K562 (cell line): Measurements from ENCODE around the gene KBTBD4. TPM values are rescaled to one million over a fixed set of nuclear protein-coding genes. Genes with fewer than 3 reads are reported as not detected.

Source experiments
- ATAC-seq: fragments of 200-7000 bp; cut with Tn5 transposase; 3 replicates; pipeline ENCODE4 v1.9.1; 2020; ENCODE audit warnings: moderate library complexity
- BruUV-seq: library from RNA; stranded (reverse); fragments of 400-500 nt; replicated peaks from 2 replicates; lab custom pipeline; 2021; lab: Mats Ljungman, UMichigan
- CTCF ChIA-PET: fragments of 300-600 bp; formaldehyde crosslinking; extraction: SDS; loops from one replicate; lab custom pipeline; 2021; ENCODE audit warnings: low intra/inter-chr PET ratio; lab: Yijun Ruan, JAX
- POLR2A ChIA-PET: fragments of 300-600, 350-650 bp; sonication (Branson Sonifier 250); formaldehyde crosslinking; extraction: SDS; loops from one replicate; lab custom pipeline; 2021; ENCODE audit warnings: antibody characterized with exemption, inconsistent platforms; lab: Yijun Ruan, JAX
- DNase-seq, 4 experiments: peaks; one replicate each; pipeline versions ENCODE4 v3.0.0 to v3.0.0-alpha.2; 2011 to 2018; ENCODE audit warnings: low spot score in 3 of 4, mixed read lengths in 3 of 4; ENCODE audit errors: extremely low read depth in 1 of 4
- FAIRE-seq: peaks from 2 replicates; lab custom pipeline; 2011; peaks lifted over from hg19 to GRCh38; lab: Jason Lieb, UNC
- H2AFZ ChIP-seq: 2 replicates; pipeline ENCODE4 v1.6.0; 2011; ENCODE audit warnings: low read depth, low read length, control low read depth, inconsistent platforms
- H3K27ac ChIP-seq: fragments of 200-600 bp; 3 replicates; pipeline ENCODE4 v1.8.0; 2011; ENCODE audit warnings: low read depth, mild to moderate bottlenecking, control low read depth, inconsistent platforms, low read length, moderate library complexity, mixed read lengths; ENCODE audit errors: extremely low read depth
- H3K27me3 ChIP-seq, 2 experiments: fragments of 300-600 bp in 1 of 2; 2 replicates in 1 of 2; 3 replicates in 1 of 2; pipeline versions ENCODE4 v1.6.0 to v1.8.0; 2011; ENCODE audit warnings: inconsistent platforms in 2 of 2, low read length in 2 of 2, mild to moderate bottlenecking in 1 of 2, mixed read lengths in 1 of 2, moderate library complexity in 1 of 2; ENCODE audit not compliant: control insufficient read depth in 2 of 2, insufficient read depth in 2 of 2
- H3K36me3 ChIP-seq: fragments of 300-600 bp; 3 replicates; pipeline ENCODE4 v1.8.0; 2011; ENCODE audit warnings: mild to moderate bottlenecking, low read length, inconsistent platforms; ENCODE audit not compliant: control insufficient read depth, insufficient read depth
- H3K4me1 ChIP-seq, 2 experiments: fragments of 200-600 bp in 1 of 2; replicated peaks in 1 of 2; 2 replicates in 1 of 2; 3 replicates in 1 of 2; pipeline versions ENCODE4 v1.5.1 to v1.8.0; 2011; ENCODE audit warnings: inconsistent platforms in 2 of 2, low read length in 2 of 2, mild to moderate bottlenecking in 1 of 2, mixed read lengths in 1 of 2, moderate library complexity in 1 of 2; ENCODE audit not compliant: control insufficient read depth in 2 of 2, insufficient read depth in 2 of 2
- H3K4me2 ChIP-seq: 2 replicates; pipeline ENCODE4 v1.6.1; 2011; ENCODE audit warnings: low read length, control low read depth, inconsistent platforms, mixed read lengths; ENCODE audit not compliant: insufficient read depth
- H3K4me3 ChIP-seq: fragments of 200-600 bp; sonication (generic), shearing (Covaris generic); 2 replicates; pipeline ENCODE4 v1.5.1; 2016; ENCODE audit warnings: control low read depth, inconsistent platforms
- H3K79me2 ChIP-seq: fragments of 200-600 bp; 3 replicates; pipeline ENCODE4 v1.8.0; 2011; ENCODE audit warnings: low read length, inconsistent platforms; ENCODE audit not compliant: control insufficient read depth, insufficient read depth
- H3K9ac ChIP-seq, 2 experiments: 2 replicates each; pipeline versions ENCODE4 v1.6.0 to v1.6.1; 2011; ENCODE audit warnings: low read depth in 2 of 2, low read length in 2 of 2, control low read depth in 1 of 2, inconsistent platforms in 1 of 2, mild to moderate bottlenecking in 1 of 2, mixed read lengths in 1 of 2; ENCODE audit not compliant: insufficient read depth in 1 of 2
- H3K9me1 ChIP-seq: one replicate; pipeline ENCODE4 v1.6.0; 2011; ENCODE audit warnings: inconsistent platforms, mild to moderate bottlenecking, low read length, moderate library complexity; ENCODE audit not compliant: control insufficient read depth, insufficient read depth
- H3K9me3 ChIP-seq: replicated peaks from 2 replicates; pipeline ENCODE4 v1.5.1; 2011; ENCODE audit warnings: low read depth, low read length, inconsistent platforms; ENCODE audit not compliant: control insufficient read depth, insufficient read depth
- H4K20me1 ChIP-seq: replicated peaks from 2 replicates; pipeline ENCODE4 v1.6.1; 2011; ENCODE audit warnings: low read length, inconsistent platforms, mixed read lengths; ENCODE audit not compliant: control insufficient read depth, insufficient read depth
- CBFA2T2 ChIP-seq: fragments of 450-650 bp; conservative IDR thresholded peaks from 2 replicates; pipeline ENCODE4 v1.6.1; 2017; ENCODE audit warnings: mild to moderate bottlenecking
- MEIS2 ChIP-seq: fragments of 450-650 bp; IDR thresholded peaks from 2 replicates; pipeline ENCODE4 v1.6.1; 2014; ENCODE audit warnings: mild to moderate bottlenecking; ENCODE audit not compliant: partially characterized antibody
- RFX1 ChIP-seq: fragments of 450-650 bp; IDR thresholded peaks from 2 replicates; pipeline ENCODE4 v1.6.1; 2016; ENCODE audit warnings: mild to moderate bottlenecking, moderate library complexity
- ZNF239 ChIP-seq: fragments of 250-450 bp; sonication (Bioruptor Pico); IDR thresholded peaks from 2 replicates; pipeline ENCODE4 v1.4.0; 2020; ENCODE audit warnings: mild to moderate bottlenecking
- WGBS: fragments of 100-300 bp; shearing (Covaris generic); methylation state at CpG from one replicate; pipeline ENCODE4 v1.1.6; 2016; ENCODE audit warnings: low coverage, mixed read lengths; ENCODE audit not compliant: insufficient coverage; ENCODE audit errors: missing lambda C conversion rate; 5-methylcytosine and 5-hydroxymethylcytosine counted together
- in situ Hi-C: fragments of 300-500 bp; cut with MboI; formaldehyde crosslinking; loops from 4 replicates; pipeline ENCODE4 v1.15.0; 2018; ENCODE audit warnings: inconsistent platforms, mixed read lengths
- intact Hi-C: fragments of 100-400 bp; cut with micrococcal nuclease; formaldehyde crosslinking; loops from 2 replicates; pipeline ENCODE4 v1.14.2; 2022
- polyA plus RNA-seq, 8 experiments: library from polyadenylated mRNA; depleted of rRNA in 4 of 8; stranded (reverse) in 5 of 8; unstranded in 3 of 8; fragments of >200 nt; fragmentation: Nextera tagmentation in 2 of 8; fragmentation: Illumina TruSeq in 1 of 8; extraction: Ambion mirVana in 2 of 8; extraction: Trizol in 1 of 8; gene quantifications; 2 replicates each; pipeline versions ENCODE4 v1.2.1 to v1.2.3, GENCODE V29; 2011 to 2014; ENCODE audit warnings: inconsistent platforms in 1 of 8, missing spikeins in 1 of 8
- total RNA-seq, 7 experiments: library from RNA; depleted of rRNA in 6 of 7; stranded (reverse); fragments of >200 nt in 6 of 7; fragmentation: Illumina TruSeq in 2 of 7; extraction: Trizol in 2 of 7; gene quantifications; 2 replicates each; pipeline versions ENCODE4 v1.2.1 to v1.2.3, GENCODE V29; 2011 to 2021; ENCODE audit warnings: low replicate concordance in 1 of 7
- TF ChIP-seq, protein P1 (sequence below): fragments of 450-650 bp; IDR thresholded peaks from 2 replicates; pipeline ENCODE4 v1.6.1; 2018; ENCODE audit not compliant: partially characterized antibody

The KBTBD4 gene
- total and polyA plus RNA-seq, 9 of the 15 experiments (the other 6 are each of a cell fraction or from before 2014, with no cell fraction given): 7.0 to 33.9 (median 13.3) TPM

DNA sequence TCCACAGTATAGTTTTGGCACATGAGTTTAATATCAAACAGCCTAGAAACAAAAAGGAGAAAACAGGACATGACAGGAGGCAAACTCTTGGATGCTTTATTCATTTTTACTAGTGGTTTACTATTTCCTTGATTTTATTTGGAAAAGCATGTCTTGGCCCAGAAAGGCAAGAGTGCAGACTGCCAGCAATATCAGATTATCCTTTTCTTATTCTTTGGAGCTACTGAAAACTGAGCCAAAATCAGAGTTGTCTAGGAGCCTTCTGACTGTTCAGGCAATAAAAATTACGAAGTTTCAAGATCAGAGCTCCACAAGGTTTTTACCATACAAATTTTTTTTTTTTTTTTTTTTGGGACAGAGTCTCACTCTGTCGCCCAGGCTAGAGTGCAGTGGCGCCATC lies 41.9 kb downstream of the KBTBD4 start:
- FAIRE-seq (no peak), ATAC-seq (no peak), DNase-seq (no peak)
- H3K9ac ChIP-seq: no peak overlapping the region
- intact Hi-C loops (no loop called here), in situ Hi-C loops (no loop called here)
- BruUV-seq: no TSS peak
- no peaks in the 10 kb centered on the region for H3K9me3 ChIP-seq
- POLR2A ChIA-PET: interaction anchor here (0.8 to 1.5 kb wide), 6 partner anchors 8 to 28 kb away, joined by 3 to 9 read pairs (median 5); partner anchors contain the start of gene PTPMT1
- H3K9me1 ChIP-seq: no peaks in the 10 kb centered on the region
- peaks cover 24% of the 10 kb centered on the region for H4K20me1 ChIP-seq
- peaks cover 24% of the 10 kb centered on the region; the same call in 2 of the 3 replicates for H3K36me3 ChIP-seq
- H3K4me3 ChIP-seq: no peak overlapping the region
- H3K79me2 ChIP-seq: peaks cover 99% of the 10 kb centered on the region
- no peak overlapping the region for H2AFZ ChIP-seq
- 91% methylated on average over 2 of the region's 3 CpGs for WGBS
- CTCF ChIA-PET: no interaction called here
- no peak for TF ChIP-seq MEIS2
- TF ChIP-seq CBFA2T2: no peak
- H3K27me3 ChIP-seq: no peaks in the 10 kb centered on the region
- H3K4me2 ChIP-seq: no peak overlapping the region
- peaks cover 4 to 10% of the 10 kb centered on the region in 2 experiments; a peak in 3 of 5 replicates for H3K4me1 ChIP-seq
- no peak overlapping the region for H3K27ac ChIP-seq

DNA sequence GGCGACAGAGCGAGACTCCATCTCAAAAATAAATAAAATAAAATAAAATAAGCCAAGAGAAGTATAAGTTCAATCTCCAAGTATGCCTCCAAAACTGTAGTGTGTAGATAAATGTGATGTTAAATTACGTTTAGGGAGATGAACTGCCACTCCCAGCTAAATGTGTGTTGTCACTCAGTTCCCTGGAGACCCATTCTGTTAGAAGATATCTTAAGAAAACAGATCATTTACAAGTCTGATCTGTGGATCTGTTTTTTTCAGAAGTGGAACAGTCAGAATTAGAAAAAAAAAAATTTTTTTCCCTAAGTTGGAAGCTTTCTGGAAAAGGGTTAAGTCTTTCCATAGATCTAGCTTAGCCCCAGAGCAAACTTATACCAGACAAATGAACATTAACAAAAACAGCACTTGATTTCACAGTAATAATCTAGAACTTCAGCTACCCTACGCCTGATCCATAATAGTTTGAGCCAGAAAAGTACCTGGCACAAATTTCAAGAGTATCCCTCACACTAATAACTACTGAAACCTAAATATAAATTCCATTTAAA lies 44.0 kb downstream of the KBTBD4 start:
- no peaks in the 10 kb centered on the region for H3K9me3 ChIP-seq
- no peak overlapping the region for H3K4me3 ChIP-seq
- H3K9me1 ChIP-seq: no peaks in the 10 kb centered on the region
- no peaks in the 10 kb centered on the region for H3K27me3 ChIP-seq
- no TSS peak for BruUV-seq
- FAIRE-seq: no peak
- intact Hi-C loops: no loop called here
- POLR2A ChIA-PET: interaction anchor here (0.9 to 2.6 kb wide), 3 partner anchors 10 to 18 kb away, joined by 3 to 19 read pairs (median 6); no protein-coding TSS in a partner anchor
- ATAC-seq: 0 out of 3 replicates have a peak, but pooled peaks have one; percentile 22
- H3K36me3 ChIP-seq: peaks cover 12% of the 10 kb centered on the region; the same call in 1 of the 3 replicates
- in situ Hi-C loops: no loop called here
- peak; percentile 30; the same call in 1 of the 2 replicates for TF ChIP-seq RFX1
- TF ChIP-seq, protein P1, sequence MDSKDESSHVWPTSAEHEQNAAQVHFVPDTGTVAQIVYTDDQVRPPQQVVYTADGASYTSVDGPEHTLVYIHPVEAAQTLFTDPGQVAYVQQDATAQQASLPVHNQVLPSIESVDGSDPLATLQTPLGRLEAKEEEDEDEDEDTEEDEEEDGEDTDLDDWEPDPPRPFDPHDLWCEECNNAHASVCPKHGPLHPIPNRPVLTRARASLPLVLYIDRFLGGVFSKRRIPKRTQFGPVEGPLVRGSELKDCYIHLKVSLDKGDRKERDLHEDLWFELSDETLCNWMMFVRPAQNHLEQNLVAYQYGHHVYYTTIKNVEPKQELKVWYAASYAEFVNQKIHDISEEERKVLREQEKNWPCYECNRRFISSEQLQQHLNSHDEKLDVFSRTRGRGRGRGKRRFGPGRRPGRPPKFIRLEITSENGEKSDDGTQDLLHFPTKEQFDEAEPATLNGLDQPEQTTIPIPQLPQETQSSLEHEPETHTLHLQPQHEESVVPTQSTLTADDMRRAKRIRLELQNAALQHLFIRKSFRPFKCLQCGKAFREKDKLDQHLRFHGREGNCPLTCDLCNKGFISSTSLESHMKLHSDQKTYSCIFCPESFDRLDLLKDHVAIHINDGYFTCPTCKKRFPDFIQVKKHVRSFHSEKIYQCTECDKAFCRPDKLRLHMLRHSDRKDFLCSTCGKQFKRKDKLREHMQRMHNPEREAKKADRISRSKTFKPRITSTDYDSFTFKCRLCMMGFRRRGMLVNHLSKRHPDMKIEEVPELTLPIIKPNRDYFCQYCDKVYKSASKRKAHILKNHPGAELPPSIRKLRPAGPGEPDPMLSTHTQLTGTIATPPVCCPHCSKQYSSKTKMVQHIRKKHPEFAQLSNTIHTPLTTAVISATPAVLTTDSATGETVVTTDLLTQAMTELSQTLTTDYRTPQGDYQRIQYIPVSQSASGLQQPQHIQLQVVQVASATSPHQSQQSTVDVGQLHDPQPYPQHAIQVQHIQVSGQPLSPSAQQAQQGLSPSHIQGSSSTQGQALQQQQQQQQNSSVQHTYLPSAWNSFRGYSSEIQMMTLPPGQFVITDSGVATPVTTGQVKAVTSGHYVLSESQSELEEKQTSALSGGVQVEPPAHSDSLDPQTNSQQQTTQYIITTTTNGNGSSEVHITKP: peak; percentile 81
- TF ChIP-seq ZNF239 (CRISPR knock-in tag): no peak
- H3K27ac ChIP-seq: 0 out of 3 replicates have a peak overlapping the region, but pooled peaks have one; percentile 8
- 77% methylated on average over 4 of the region's 4 CpGs for WGBS
- peaks cover 16% of the 10 kb centered on the region for H4K20me1 ChIP-seq
- H3K9ac ChIP-seq: peak overlapping the region in 1 of 2 experiments; percentile 31; a peak in 2 of 4 replicates
- no peak for DNase-seq
- H3K79me2 ChIP-seq: peaks cover 99% of the 10 kb centered on the region
- H3K4me2 ChIP-seq: no peak overlapping the region
- CTCF ChIA-PET: no interaction called here
- H3K4me1 ChIP-seq: peaks cover 4 to 5% of the 10 kb centered on the region in 2 experiments; a peak in 3 of 5 replicates
- H2AFZ ChIP-seq: no peak overlapping the region
